Choroid plexus epithelial cell (primary cell): Measurements from ENCODE around the gene VILL.

Source experiments
- DNase-seq: peaks from one replicate; pipeline ENCODE4 v3.0.0-alpha.2; 2010; ENCODE audit warnings: low read depth
- H3K4me3 ChIP-seq: 2 replicates; pipeline ENCODE4 v1.5.1; 2011; ENCODE audit warnings: low read depth, mild to moderate bottlenecking, control low read depth, low read length, moderate library complexity
- CTCF ChIP-seq: conservative IDR thresholded peaks from 2 replicates; pipeline ENCODE4 v1.5.1; 2011; ENCODE audit warnings: low read depth, mild to moderate bottlenecking, control low read depth, inconsistent platforms, low read length, moderate library complexity

The VILL gene

GRCh38 chr3:38003371-38003816, 12.8 kb downstream of the VILL start:
- TF ChIP-seq CTCF = peak; percentile 95
- peak; percentile 68 for DNase-seq
- no peak overlapping the region for H3K4me3 ChIP-seq

GRCh38 chr3:38003817-38004414, 13.3 kb downstream of the VILL start:
- no peak for TF ChIP-seq CTCF
- H3K4me3 ChIP-seq = no peak overlapping the region
- no peak for DNase-seq

GRCh38 chr3:38004415-38005075, 14.0 kb downstream of the VILL start:
- DNase-seq = peak; percentile 75
- no peak overlapping the region for H3K4me3 ChIP-seq
- peak; percentile 85 for TF ChIP-seq CTCF

- no peak for DNase-seq
- H3K4me3 ChIP-seq = no peak overlapping the region
- no peak for TF ChIP-seq CTCF
Measured at GRCh38 chr3:38005076-38006020, 14.8 kb downstream of the VILL start.

GRCh38 chr3:38006031-38006430, 15.4 kb downstream of the VILL start:
- H3K4me3 ChIP-seq = no peak overlapping the region
- TF ChIP-seq CTCF = no peak
- DNase-seq = no peak

- no peak for DNase-seq
- no peak overlapping the region for H3K4me3 ChIP-seq
- no peak for TF ChIP-seq CTCF
Measured at GRCh38 chr3:38006445-38006995, 15.9 kb downstream of the VILL start.
